HCT116 (cell line): ENCODE data around the gene TXNDC17. TPM values are rescaled to one million over a fixed set of nuclear protein-coding genes. Genes with fewer than 3 reads are reported as not detected.
A peak's percentile ranks its signal among the peaks of the same experiment; 100 is the strongest.

Experiments used
- ATAC-seq: fragments of 200-7000 bp; cut with Tn5 transposase; 2 replicates; pipeline ENCODE4 v1.9.1; 2020; ENCODE audit warnings: mild to moderate bottlenecking, moderate library complexity
- BruUV-seq: library from RNA; stranded (reverse); fragments of 400-500 nt; replicated peaks from 2 replicates; lab custom pipeline; 2021; lab: Mats Ljungman, UMichigan
- CTCF ChIA-PET: fragments of 300-600 bp; sonication (Branson Sonifier 250); formaldehyde crosslinking; loops from one replicate; lab custom pipeline; 2021; ENCODE audit warnings: antibody characterized with exemption; lab: Charles Lee
- POLR2A ChIA-PET: fragments of 300-600, 350-600 bp; sonication (Branson Sonifier 250); formaldehyde crosslinking; loops from one replicate; lab custom pipeline; 2021; ENCODE audit warnings: antibody characterized with exemption; lab: Charles Lee
- RAD21 ChIA-PET, 2 experiments: fragments of 300-600 bp; sonication (Branson Sonifier 250); formaldehyde crosslinking; loops; one replicate each; lab custom pipeline; 2023; ENCODE audit warnings: low total read pairs in 2 of 2; ENCODE audit not compliant: uncharacterized antibody in 2 of 2, unreplicated experiment in 2 of 2, low non-redundant PET in 1 of 2; lab: Charles Lee
- DNase-seq: peaks from one replicate; pipeline ENCODE4 v3.0.0-alpha.2; 2010; ENCODE audit warnings: low read depth, low spot score
- H2AFZ ChIP-seq: fragments of 200-600 bp; shearing (Covaris generic), sonication (generic); 2 replicates; pipeline ENCODE4 v1.6.1; 2017; ENCODE audit warnings: low read depth, mixed run types, mixed read lengths, antibody characterized with exemption, low read length; ENCODE audit not compliant: poor library complexity, severe bottlenecking
- H3K27ac ChIP-seq: 2 replicates; pipeline ENCODE4 v1.5.1; 2012; ENCODE audit warnings: low read depth, low read length
- H3K27me3 ChIP-seq: fragments of 200-600 bp; sonication (generic); 2 replicates; pipeline ENCODE4 v1.6.1; 2016; ENCODE audit warnings: mixed run types, low read length, mixed read lengths; ENCODE audit not compliant: insufficient read depth
- H3K36me3 ChIP-seq, 2 experiments: fragments of 200-500 bp in 1 of 2; fragments of 200-600 bp in 1 of 2; sonication (Bioruptor generic) in 1 of 2; sonication (generic) in 1 of 2; 2 replicates each; pipeline versions ENCODE4 v1.5.1 to v1.6.1; 2014 to 2016; ENCODE audit warnings: low read length in 2 of 2, inconsistent platforms in 1 of 2, mixed read lengths in 1 of 2, mixed run types in 1 of 2; ENCODE audit not compliant: insufficient read depth in 2 of 2, control insufficient read depth in 1 of 2
- H3K4me1 ChIP-seq, 2 experiments: fragments of 200-600 bp in 1 of 2; sonication (generic) in 1 of 2; 2 replicates each; pipeline versions ENCODE4 v1.5.1 to v1.6.1; 2012 to 2017; ENCODE audit warnings: low read length in 2 of 2, inconsistent platforms in 1 of 2, mild to moderate bottlenecking in 1 of 2, mixed read lengths in 1 of 2, mixed run types in 1 of 2, moderate library complexity in 1 of 2; ENCODE audit not compliant: insufficient read depth in 2 of 2, control insufficient read depth in 1 of 2
- H3K4me2 ChIP-seq: fragments of 200-600 bp; sonication (generic); 2 replicates; pipeline ENCODE4 v1.6.1; 2017; ENCODE audit warnings: mixed run types, low read length, mixed read lengths
- H3K4me3 ChIP-seq, 2 experiments: fragments of 200-600 bp in 1 of 2; sonication (generic) in 1 of 2; replicated peaks in 1 of 2; 2 replicates each; pipeline ENCODE4 v1.5.1; 2011 to 2016; ENCODE audit warnings: low read length in 2 of 2, control low read depth in 1 of 2, low read depth in 1 of 2, mild to moderate bottlenecking in 1 of 2, mixed read lengths in 1 of 2, mixed run types in 1 of 2
- H3K79me2 ChIP-seq: fragments of 200-600 bp; sonication (generic); 2 replicates; pipeline ENCODE4 v1.6.1; 2017; ENCODE audit warnings: mild to moderate bottlenecking, mixed run types, low read length, moderate library complexity, mixed read lengths; ENCODE audit not compliant: insufficient read depth
- H3K9ac ChIP-seq: fragments of 200-600 bp; sonication (generic); 2 replicates; pipeline ENCODE4 v1.6.1; 2016; ENCODE audit warnings: low read length, mixed read lengths
- H3K9me2 ChIP-seq: fragments of 200-600 bp; sonication (generic), shearing (Covaris generic); 2 replicates; pipeline ENCODE4 v1.6.1; 2017; ENCODE audit warnings: mixed run types, mild to moderate bottlenecking, moderate library complexity; ENCODE audit not compliant: insufficient read depth
- H3K9me3 ChIP-seq, 2 experiments: fragments of 200-500 bp in 1 of 2; fragments of 200-600 bp in 1 of 2; sonication (Bioruptor generic) in 1 of 2; sonication (generic) in 1 of 2; 2 replicates each; pipeline ENCODE4 v1.6.1; 2014 to 2017; ENCODE audit warnings: low read length in 2 of 2, mixed read lengths in 2 of 2, inconsistent platforms in 1 of 2, low read depth in 1 of 2, mild to moderate bottlenecking in 1 of 2, mixed run types in 1 of 2, moderate library complexity in 1 of 2; ENCODE audit not compliant: control insufficient read depth in 1 of 2, insufficient read depth in 1 of 2
- H4K20me1 ChIP-seq: fragments of 200-600 bp; sonication (generic), shearing (Covaris generic); 2 replicates; pipeline ENCODE4 v1.6.1; 2017; ENCODE audit warnings: mixed run types, mild to moderate bottlenecking, moderate library complexity; ENCODE audit not compliant: insufficient read depth
- CEBPB ChIP-seq: IDR thresholded peaks from 2 replicates; pipeline ENCODE4 v1.6.1; 2012; ENCODE audit warnings: low read depth
- CTCF ChIP-seq, 3 experiments: fragments of 200-600 bp in 1 of 3; sonication (generic) in 1 of 3; IDR thresholded peaks in 2 of 3; conservative IDR thresholded peaks in 1 of 3; 2 replicates each; pipeline ENCODE4 v1.5.1; 2012 to 2017; ENCODE audit warnings: low read depth in 2 of 3, low read length in 2 of 3, antibody characterized with exemption in 1 of 3, borderline replicate concordance in 1 of 3, control low read depth in 1 of 3, mild to moderate bottlenecking in 1 of 3, mixed read lengths in 1 of 3, mixed run types in 1 of 3, moderate library complexity in 1 of 3; ENCODE audit not compliant: insufficient read depth in 1 of 3
- RAD21 ChIP-seq: IDR thresholded peaks from 2 replicates; pipeline ENCODE4 v1.6.1; 2012; ENCODE audit warnings: low read depth, mild to moderate bottlenecking
- intact Hi-C: fragments of 100-400 bp; cut with micrococcal nuclease; formaldehyde crosslinking; loops from 2 replicates; pipeline ENCODE4 v1.10.0; 2022
- total RNA-seq: library from RNA; stranded (reverse); gene quantifications from one replicate; pipeline ENCODE4 v1.2.1, GENCODE V29; 2021; ENCODE audit not compliant: unreplicated experiment

Gene TXNDC17
- total RNA-seq, 1 experiment from 2014 or later = 121 TPM

GRCh38 chr17:6666077-6666521 is 25.2 kb downstream of the TXNDC17 start:
- H2AFZ ChIP-seq = peak overlapping the region; percentile 20

More at GRCh38 chr17:6666077-6666521, 25.2 kb downstream of the TXNDC17 start:
- Histone ChIP-seq H3K9me2 (no peaks in the 10 kb centered on the region), H4K20me1 (no peaks in the 10 kb centered on the region), H3K79me2 (no peaks in the 10 kb centered on the region), H3K27me3 (no peaks in the 10 kb centered on the region; the same call in 1 of the 2 replicates), H3K9me3 (no peaks in the 10 kb centered on the region), H3K4me3 (no peak overlapping the region), H3K4me1 (peaks cover 18 to 41% of the 10 kb centered on the region in 2 experiments), H3K4me2 (peak overlapping the region; percentile 24; the same call in 1 of the 2 replicates), H3K9ac (no peak overlapping the region), H3K36me3 (no peaks in the 10 kb centered on the region), H3K27ac (no peak overlapping the region)
- BruUV-seq = no TSS peak
- ATAC-seq (peak; percentile 82), DNase-seq (peak; percentile 81)
- POLR2A ChIA-PET = interaction anchor here (0.6 to 1.4 kb wide), 2 partner anchors 178 to 338 kb away, joined by 5 read pairs; no protein-coding TSS in a partner anchor
- RAD21 ChIA-PET = interaction anchor here in 1 of 2 experiments (1.2 to 1.6 kb wide), 2 partner anchors 36 to 339 kb away, joined by 4 read pairs; no protein-coding TSS in a partner anchor
- intact Hi-C loops = loop anchor here (1.0 to 2.0 kb wide), 3 partner anchors 177 to 335 kb away; no protein-coding TSS in a partner anchor
- CTCF ChIA-PET = interaction anchor here (0.8 to 3.8 kb wide), 10 partner anchors 13 to 357 kb away, joined by 3 to 34 read pairs (median 4); partner anchors contain the start of gene BCL6B
- peak; percentile 94 to 95 (median 95) for TF ChIP-seq CTCF (IDR thresholded peaks at IDR 0.05 in 2 of 3, conservative IDR thresholded peaks at IDR 0.05 in 1 of 3; ENCODE audit: borderline replicate concordance in 1 of 3, insufficient read depth in 1 of 3, low read depth in 2 of 3, low read length in 2 of 3)
- no peak for TF ChIP-seq CEBPB
- peak; percentile 99 for TF ChIP-seq RAD21
